Measurements from ENCODE around the gene KCNJ6.

Gene KCNJ6

GRCh38 chr21:37862536-37862935 lies 53.7 kb downstream of the KCNJ6 start:
- DNase-seq: no peak

- no peak for DNase-seq
Observed at GRCh38 chr21:37861561-37861960, 54.7 kb downstream of the KCNJ6 start.

- no peak for DNase-seq
Observed at GRCh38 chr21:37860416-37860815, 55.8 kb downstream of the KCNJ6 start.

GRCh38 chr21:37855647-37856625 lies 60.3 kb downstream of the KCNJ6 start:
- no peak for DNase-seq

GRCh38 chr21:37855271-37855646 lies 61.0 kb downstream of the KCNJ6 start:
- DNase-seq: no peak

- no peak for DNase-seq
Observed at GRCh38 chr21:37849506-37850102, 66.7 kb downstream of the KCNJ6 start.

GRCh38 chr21:37848721-37849490 lies 67.4 kb downstream of the KCNJ6 start:
- no peak for DNase-seq

- DNase-seq: no peak
Observed at GRCh38 chr21:37845535-37845934, 70.7 kb downstream of the KCNJ6 start.

GRCh38 chr21:37843191-37843590 lies 73.1 kb downstream of the KCNJ6 start:
- no peak for DNase-seq

GRCh38 chr21:37842163-37842919 lies 73.9 kb downstream of the KCNJ6 start:
- DNase-seq: no peak

GRCh38 chr21:37837381-37837780 lies 78.9 kb downstream of the KCNJ6 start:
- no peak for DNase-seq

- DNase-seq: no peak
Observed at GRCh38 chr21:37835481-37835880, 80.8 kb downstream of the KCNJ6 start.

GRCh38 chr21:37833301-37833700 lies 83.0 kb downstream of the KCNJ6 start:
- DNase-seq: no peak

- DNase-seq: no peak
Observed at GRCh38 chr21:37829447-37829846, 86.8 kb downstream of the KCNJ6 start.

GRCh38 chr21:37828991-37829390 lies 87.3 kb downstream of the KCNJ6 start:
- no peak for DNase-seq

GRCh38 chr21:37828556-37828955 lies 87.7 kb downstream of the KCNJ6 start:
- no peak for DNase-seq

- DNase-seq: no peak
Observed at GRCh38 chr21:37827913-37828312, 88.3 kb downstream of the KCNJ6 start.

- no peak for DNase-seq
Observed at GRCh38 chr21:37821786-37822450, 94.3 kb downstream of the KCNJ6 start.

GRCh38 chr21:37821092-37821491 lies 95.2 kb downstream of the KCNJ6 start:
- DNase-seq: no peak

GRCh38 chr21:37819372-37819771 lies 96.9 kb downstream of the KCNJ6 start:
- no peak for DNase-seq

GRCh38 chr21:37817242-37817641 lies 99.0 kb downstream of the KCNJ6 start:
- no peak for DNase-seq

GRCh38 chr21:37815893-37816292 lies 100.4 kb downstream of the KCNJ6 start:
- DNase-seq: no peak

Data from activated naive CD4-positive, alpha-beta T cell (primary cell).